Measurements from ENCODE around the gene UBE2J1. TPM values are rescaled to one million over a fixed set of nuclear protein-coding genes. Genes with fewer than 3 reads are reported as not detected.
A peak's percentile ranks its signal among the peaks of the same experiment; 100 is the strongest.

Gene UBE2J1
- total and polyA plus RNA-seq, 9 of the 15 experiments (the other 6 are each of a cell fraction or from before 2014, with no cell fraction given) = 11.6 to 32.6 (median 22.0) TPM

DNA sequence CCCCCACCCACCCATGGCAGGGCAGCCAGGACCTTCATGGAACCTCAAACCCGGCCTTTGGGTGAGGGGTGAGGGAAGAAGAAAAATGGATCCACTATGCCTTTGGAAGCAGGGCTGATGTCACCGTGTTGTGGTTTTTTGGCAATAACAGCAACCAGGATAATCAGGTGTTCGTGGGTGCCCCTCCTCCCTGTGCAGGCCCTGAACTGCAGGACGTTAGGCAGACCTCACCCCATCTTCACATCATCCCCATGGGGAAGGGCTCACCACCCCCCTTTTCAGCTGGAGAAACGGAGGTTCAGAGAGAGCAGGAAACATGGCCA is 41.0 kb downstream of the UBE2J1 start:
- Histone ChIP-seq H3K27me3 (ENCODE audit: control insufficient read depth in 2 of 2, insufficient read depth in 2 of 2, low read length in 2 of 2) (peaks cover 0 to 11% of the 10 kb centered on the region in 2 experiments; a peak in 1 of 5 replicates), H3K9me1 (ENCODE audit: control insufficient read depth, insufficient read depth, low read length) (no peaks in the 10 kb centered on the region), H3K27ac (ENCODE audit: extremely low read depth, low read depth, low read length) (no peak overlapping the region), H3K4me1 (replicated peaks in 1 of 2; ENCODE audit: control insufficient read depth in 2 of 2, insufficient read depth in 2 of 2, low read length in 2 of 2) (peaks cover 0 to 2% of the 10 kb centered on the region in 2 experiments; a peak in 1 of 5 replicates), H3K9me3 (replicated peaks; ENCODE audit: control insufficient read depth, insufficient read depth, low read depth, low read length) (no peaks in the 10 kb centered on the region), H3K4me3 (no peak overlapping the region), H3K9ac (ENCODE audit: insufficient read depth in 1 of 2, low read depth in 2 of 2, low read length in 2 of 2) (no peak overlapping the region; a peak in 1 of 4 replicates), H2AFZ (ENCODE audit: low read depth, low read length) (0 out of 2 replicates have a peak overlapping the region, but pooled peaks have one; percentile 28), H3K36me3 (ENCODE audit: control insufficient read depth, insufficient read depth, low read length) (no peaks in the 10 kb centered on the region), H4K20me1 (replicated peaks; ENCODE audit: control insufficient read depth, insufficient read depth, low read length) (no peaks in the 10 kb centered on the region), H3K4me2 (ENCODE audit: insufficient read depth, low read length) (no peak overlapping the region), H3K79me2 (ENCODE audit: control insufficient read depth, insufficient read depth, low read length) (no peaks in the 10 kb centered on the region)
- BruUV-seq (replicated peaks) = no TSS peak
- in situ Hi-C loops (cut with MboI) = no loop called here
- intact Hi-C loops (cut with micrococcal nuclease) = loop anchor here (1.0 to 5.0 kb wide), 3 partner anchors 57 to 301 kb away; partner anchors contain the start of gene ANKRD6
- DNase-seq (ENCODE audit: extremely low read depth in 1 of 4, low spot score in 3 of 4) (peak in 2 of 4 experiments; percentile 26), FAIRE-seq (peak; percentile 91), ATAC-seq (peak; percentile 71)
- ChIA-PET POLR2A (interaction anchor here (0.6 to 1.4 kb wide), 3 partner anchors 10 to 40 kb away, joined by 3 to 7 read pairs (median 6); no protein-coding TSS in a partner anchor), CTCF (ENCODE audit: low intra/inter-chr PET ratio) (interaction anchor here (1.4 kb wide), 1 partner anchor 58 kb away, joined by 3 read pairs; no protein-coding TSS in a partner anchor)
- 3% methylated on average over 4 of the region's 5 CpGs for WGBS (ENCODE audit: insufficient coverage, low coverage, missing lambda C conversion rate)
- TF ChIP-seq GTF2E2 (tag; IDR thresholded peaks at IDR 0.05) (no peak), DACH1 (IDR thresholded peaks at IDR 0.05; ENCODE audit: partially characterized antibody) (no peak), POLR3A (IDR thresholded peaks at IDR 0.05; ENCODE audit: borderline replicate concordance, extremely low read depth, insufficient read depth, insufficient read length) (no peak), FIP1L1 (IDR thresholded peaks at IDR 0.05; ENCODE audit: low read depth, low read length, poor library complexity, severe bottlenecking) (no peak), TCF3 (CRISPR knock-in tag; IDR thresholded peaks at IDR 0.05) (no peak), HNRNPLL (IDR thresholded peaks at IDR 0.05; ENCODE audit: low read depth, low read length, poor library complexity, severe bottlenecking) (no peak), CBX8 (IDR thresholded peaks at IDR 0.05; ENCODE audit: borderline replicate concordance, extremely low read depth, low read depth, low read length, poor library complexity, severe bottlenecking) (no peak), YBX1 (IDR thresholded peaks at IDR 0.05) (no peak), TAF7 (tag; IDR thresholded peaks at IDR 0.05) (no peak)
- TF ChIP-seq, protein P1, sequence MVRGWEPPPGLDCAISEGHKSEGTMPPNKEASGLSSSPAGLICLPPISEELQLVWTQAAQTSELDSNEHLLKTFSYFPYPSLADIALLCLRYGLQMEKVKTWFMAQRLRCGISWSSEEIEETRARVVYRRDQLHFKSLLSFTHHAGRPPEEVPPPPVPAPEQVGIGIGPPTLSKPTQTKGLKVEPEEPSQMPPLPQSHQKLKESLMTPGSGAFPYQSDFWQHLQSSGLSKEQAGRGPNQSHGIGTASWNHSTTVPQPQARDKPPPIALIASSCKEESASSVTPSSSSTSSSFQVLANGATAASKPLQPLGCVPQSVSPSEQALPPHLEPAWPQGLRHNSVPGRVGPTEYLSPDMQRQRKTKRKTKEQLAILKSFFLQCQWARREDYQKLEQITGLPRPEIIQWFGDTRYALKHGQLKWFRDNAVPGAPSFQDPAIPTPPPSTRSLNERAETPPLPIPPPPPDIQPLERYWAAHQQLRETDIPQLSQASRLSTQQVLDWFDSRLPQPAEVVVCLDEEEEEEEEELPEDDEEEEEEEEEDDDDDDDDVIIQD (CRISPR knock-in tag; IDR thresholded peaks at IDR 0.05) = no peak
- TF ChIP-seq, protein P2, sequence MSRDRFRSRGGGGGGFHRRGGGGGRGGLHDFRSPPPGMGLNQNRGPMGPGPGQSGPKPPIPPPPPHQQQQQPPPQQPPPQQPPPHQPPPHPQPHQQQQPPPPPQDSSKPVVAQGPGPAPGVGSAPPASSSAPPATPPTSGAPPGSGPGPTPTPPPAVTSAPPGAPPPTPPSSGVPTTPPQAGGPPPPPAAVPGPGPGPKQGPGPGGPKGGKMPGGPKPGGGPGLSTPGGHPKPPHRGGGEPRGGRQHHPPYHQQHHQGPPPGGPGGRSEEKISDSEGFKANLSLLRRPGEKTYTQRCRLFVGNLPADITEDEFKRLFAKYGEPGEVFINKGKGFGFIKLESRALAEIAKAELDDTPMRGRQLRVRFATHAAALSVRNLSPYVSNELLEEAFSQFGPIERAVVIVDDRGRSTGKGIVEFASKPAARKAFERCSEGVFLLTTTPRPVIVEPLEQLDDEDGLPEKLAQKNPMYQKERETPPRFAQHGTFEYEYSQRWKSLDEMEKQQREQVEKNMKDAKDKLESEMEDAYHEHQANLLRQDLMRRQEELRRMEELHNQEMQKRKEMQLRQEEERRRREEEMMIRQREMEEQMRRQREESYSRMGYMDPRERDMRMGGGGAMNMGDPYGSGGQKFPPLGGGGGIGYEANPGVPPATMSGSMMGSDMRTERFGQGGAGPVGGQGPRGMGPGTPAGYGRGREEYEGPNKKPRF (IDR thresholded peaks at IDR 0.05; ENCODE audit: low read depth, low read length) = no peak
- TF ChIP-seq, protein P3, sequence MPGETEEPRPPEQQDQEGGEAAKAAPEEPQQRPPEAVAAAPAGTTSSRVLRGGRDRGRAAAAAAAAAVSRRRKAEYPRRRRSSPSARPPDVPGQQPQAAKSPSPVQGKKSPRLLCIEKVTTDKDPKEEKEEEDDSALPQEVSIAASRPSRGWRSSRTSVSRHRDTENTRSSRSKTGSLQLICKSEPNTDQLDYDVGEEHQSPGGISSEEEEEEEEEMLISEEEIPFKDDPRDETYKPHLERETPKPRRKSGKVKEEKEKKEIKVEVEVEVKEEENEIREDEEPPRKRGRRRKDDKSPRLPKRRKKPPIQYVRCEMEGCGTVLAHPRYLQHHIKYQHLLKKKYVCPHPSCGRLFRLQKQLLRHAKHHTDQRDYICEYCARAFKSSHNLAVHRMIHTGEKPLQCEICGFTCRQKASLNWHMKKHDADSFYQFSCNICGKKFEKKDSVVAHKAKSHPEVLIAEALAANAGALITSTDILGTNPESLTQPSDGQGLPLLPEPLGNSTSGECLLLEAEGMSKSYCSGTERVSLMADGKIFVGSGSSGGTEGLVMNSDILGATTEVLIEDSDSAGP (CRISPR knock-in tag; IDR thresholded peaks at IDR 0.05) = no peak
- TF ChIP-seq, protein P4, sequence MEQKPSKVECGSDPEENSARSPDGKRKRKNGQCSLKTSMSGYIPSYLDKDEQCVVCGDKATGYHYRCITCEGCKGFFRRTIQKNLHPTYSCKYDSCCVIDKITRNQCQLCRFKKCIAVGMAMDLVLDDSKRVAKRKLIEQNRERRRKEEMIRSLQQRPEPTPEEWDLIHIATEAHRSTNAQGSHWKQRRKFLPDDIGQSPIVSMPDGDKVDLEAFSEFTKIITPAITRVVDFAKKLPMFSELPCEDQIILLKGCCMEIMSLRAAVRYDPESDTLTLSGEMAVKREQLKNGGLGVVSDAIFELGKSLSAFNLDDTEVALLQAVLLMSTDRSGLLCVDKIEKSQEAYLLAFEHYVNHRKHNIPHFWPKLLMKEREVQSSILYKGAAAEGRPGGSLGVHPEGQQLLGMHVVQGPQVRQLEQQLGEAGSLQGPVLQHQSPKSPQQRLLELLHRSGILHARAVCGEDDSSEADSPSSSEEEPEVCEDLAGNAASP (IDR thresholded peaks at IDR 0.05) = no peak
